Hepatocyte (in vitro differentiated cells): ENCODE results near the gene PTPRT. TPM values are rescaled to one million over a fixed set of nuclear protein-coding genes. Genes with fewer than 3 reads are reported as not detected.

ENCODE experiments used
- DNase-seq: peaks from one replicate; pipeline ENCODE4 v3.0.0-alpha.2; 2016; ENCODE audit warnings: low spot score
- H2AFZ ChIP-seq: fragments of 200-600 bp; sonication (generic); 2 replicates; pipeline ENCODE4 v1.6.0; 2016; ENCODE audit warnings: antibody characterized with exemption, mild to moderate bottlenecking
- H3K27ac ChIP-seq: fragments of 200-600 bp; sonication (generic); 2 replicates; pipeline ENCODE4 v1.5.1; 2016; ENCODE audit warnings: mild to moderate bottlenecking
- H3K27me3 ChIP-seq: fragments of 200-600 bp; sonication (generic); 2 replicates; pipeline ENCODE4 v1.6.1; 2016
- H3K36me3 ChIP-seq: fragments of 200-600 bp; sonication (generic); replicated peaks from 2 replicates; pipeline ENCODE4 v1.5.1; 2016; ENCODE audit warnings: low read depth; ENCODE audit not compliant: insufficient read depth
- H3K4me1 ChIP-seq: fragments of 200-600 bp; sonication (generic); 2 replicates; pipeline ENCODE4 v1.5.1; 2016; ENCODE audit warnings: mild to moderate bottlenecking, moderate library complexity; ENCODE audit not compliant: insufficient read depth
- H3K4me2 ChIP-seq: fragments of 200-600 bp; sonication (generic); 2 replicates; pipeline ENCODE4 v1.6.0; 2016
- H3K4me3 ChIP-seq: fragments of 200-600 bp; sonication (generic); 2 replicates; pipeline ENCODE4 v1.5.1; 2016; ENCODE audit warnings: mild to moderate bottlenecking
- H3K79me2 ChIP-seq: fragments of 200-600 bp; sonication (generic); 2 replicates; pipeline ENCODE4 v1.6.0; 2017; ENCODE audit warnings: mild to moderate bottlenecking
- H3K9me2 ChIP-seq: fragments of 200-600 bp; sonication (generic); replicated peaks from 2 replicates; pipeline ENCODE4 v1.6.0; 2017; ENCODE audit warnings: mild to moderate bottlenecking; ENCODE audit not compliant: insufficient read depth
- H3K9me3 ChIP-seq: fragments of 200-600 bp; sonication (generic); 2 replicates; pipeline ENCODE4 v1.5.1; 2016; ENCODE audit warnings: low read depth, mild to moderate bottlenecking
- H4K20me1 ChIP-seq: fragments of 200-600 bp; sonication (generic); 2 replicates; pipeline ENCODE4 v1.6.0; 2016; ENCODE audit warnings: mild to moderate bottlenecking; ENCODE audit not compliant: insufficient read depth, poor library complexity, severe bottlenecking
- CTCF ChIP-seq: fragments of 200-600 bp; sonication (generic); IDR thresholded peaks from 2 replicates; pipeline ENCODE4 v1.5.1; 2016; ENCODE audit warnings: antibody characterized with exemption, mild to moderate bottlenecking; ENCODE audit not compliant: poor library complexity
- EZH2 ChIP-seq: fragments of 200-600 bp; sonication (generic); IDR thresholded peaks from 2 replicates; pipeline ENCODE4 v1.6.1; 2016; ENCODE audit warnings: antibody characterized with exemption, mild to moderate bottlenecking, borderline replicate concordance
- EZH2phosphoT487 ChIP-seq: fragments of 200-600 bp; sonication (generic); IDR thresholded peaks from one replicate; pipeline ENCODE4 v1.6.1; 2018; ENCODE audit warnings: antibody characterized with exemption, mild to moderate bottlenecking, low read depth, moderate library complexity; ENCODE audit not compliant: unreplicated experiment, severe bottlenecking
- WGBS: methylation state at CpG from one replicate; pipeline ENCODE4 v1.1.6; 2016; ENCODE audit warnings: low lambda C conversion rate; ENCODE audit errors: missing lambda C conversion rate; 5-methylcytosine and 5-hydroxymethylcytosine counted together
- polyA plus RNA-seq: library from polyadenylated mRNA; unstranded; fragments of >200 nt; fragmentation: Nextera tagmentation; extraction: Ambion mirVana; gene quantifications from 2 replicates; pipeline ENCODE4 v1.2.1, GENCODE V29; 2016
- total RNA-seq: library from RNA; depleted of rRNA; stranded (reverse); fragments of >200 nt; gene quantifications from 2 replicates; pipeline ENCODE4 v1.2.3, GENCODE V29; 2014

Gene PTPRT
- total and polyA plus RNA-seq, 2 experiments from 2014 or later, result 0.47 to 0.83 TPM

DNA sequence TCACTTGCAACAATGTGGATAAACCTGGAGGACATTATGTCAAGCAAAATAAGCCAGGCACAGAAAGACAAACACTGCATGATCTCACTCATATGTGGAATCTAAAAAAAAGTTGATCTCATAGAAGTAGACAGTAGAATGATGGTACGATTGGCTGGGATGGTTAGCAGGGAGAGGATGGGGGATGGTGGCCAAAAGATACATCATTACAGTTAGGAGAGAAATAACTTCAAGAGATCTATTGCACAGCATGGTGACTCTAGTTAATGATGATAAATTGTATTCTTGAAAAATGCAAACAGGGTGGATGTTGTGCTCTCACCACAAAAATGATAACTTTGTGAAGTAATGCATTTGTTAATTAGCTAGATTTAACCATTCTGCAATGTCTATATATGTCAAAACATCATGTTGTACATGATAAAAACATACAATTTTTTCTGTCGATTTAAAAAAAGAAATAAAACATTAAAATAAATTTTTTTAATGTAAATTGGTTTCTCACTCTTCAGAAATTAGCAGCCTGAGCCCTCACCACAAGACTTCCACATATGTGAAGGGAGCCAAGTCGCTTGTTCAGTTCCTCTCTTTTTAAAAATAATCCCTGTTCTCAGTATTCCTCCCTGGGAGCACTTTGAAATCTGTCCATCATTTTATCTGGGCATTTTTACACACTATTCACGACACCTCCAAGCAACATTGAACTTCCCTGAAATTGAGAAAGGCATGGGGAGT, 34.2 kb downstream of the PTPRT start:
- TF ChIP-seq EZH2 (no peak), CTCF (no peak)
- Histone ChIP-seq H3K9me2 (no peaks in the 10 kb centered on the region), H2AFZ (no peak overlapping the region), H3K9me3 (no peaks in the 10 kb centered on the region), H3K4me1 (no peaks in the 10 kb centered on the region), H3K27me3 (no peaks in the 10 kb centered on the region), H4K20me1 (no peaks in the 10 kb centered on the region), H3K4me2 (no peak overlapping the region), H3K79me2 (no peaks in the 10 kb centered on the region), H3K4me3 (no peak overlapping the region), H3K27ac (no peak overlapping the region), H3K36me3 (no peaks in the 10 kb centered on the region)
- WGBS, result 59% methylated on average over 4 of the region's 4 CpGs
- DNase-seq, result no peak

- no peak for DNase-seq
- Histone ChIP-seq H3K9me3 (no peaks in the 10 kb centered on the region), H3K4me2 (no peak overlapping the region), H2AFZ (no peak overlapping the region), H3K36me3 (no peaks in the 10 kb centered on the region), H4K20me1 (no peaks in the 10 kb centered on the region), H3K9me2 (no peaks in the 10 kb centered on the region), H3K27ac (no peak overlapping the region), H3K27me3 (no peaks in the 10 kb centered on the region), H3K4me3 (no peak overlapping the region), H3K79me2 (no peaks in the 10 kb centered on the region), H3K4me1 (no peaks in the 10 kb centered on the region)
- WGBS, result 90% methylated on average over 2 of the region's 2 CpGs
- TF ChIP-seq EZH2 (no peak), EZH2phosphoT487 (no peak), CTCF (no peak)
These were observed 37.8 kb downstream of the PTPRT start for GRCh38 chr20:43151901-43152300.

GRCh38 chr20:43151256-43151655, 38.5 kb downstream of the PTPRT start:
- 95% methylated on average over 2 of the region's 2 CpGs for WGBS

More at GRCh38 chr20:43151256-43151655, 38.5 kb downstream of the PTPRT start:
- Histone ChIP-seq H3K79me2 (no peaks in the 10 kb centered on the region), H3K27me3 (no peaks in the 10 kb centered on the region), H3K4me2 (no peak overlapping the region), H3K27ac (no peak overlapping the region), H2AFZ (no peak overlapping the region), H3K4me3 (no peak overlapping the region), H3K4me1 (no peaks in the 10 kb centered on the region), H3K36me3 (no peaks in the 10 kb centered on the region), H3K9me3 (no peaks in the 10 kb centered on the region), H4K20me1 (no peaks in the 10 kb centered on the region), H3K9me2 (no peaks in the 10 kb centered on the region)
- TF ChIP-seq CTCF (no peak), EZH2phosphoT487 (no peak), EZH2 (no peak)
- no peak for DNase-seq
